ENCODE results near the gene TRIM16. TPM values are rescaled to one million over a fixed set of nuclear protein-coding genes. Genes with fewer than 3 reads are reported as not detected.
"Not testable (repeated sequence)": the region's sequence is repeated elsewhere in the genome, so short reads cannot be mapped to it uniquely, and the experiment has no call there.

The TRIM16 gene
- total RNA-seq, 4 donors from 2014 or later: 102 to 208 (median 167) TPM

DNA sequence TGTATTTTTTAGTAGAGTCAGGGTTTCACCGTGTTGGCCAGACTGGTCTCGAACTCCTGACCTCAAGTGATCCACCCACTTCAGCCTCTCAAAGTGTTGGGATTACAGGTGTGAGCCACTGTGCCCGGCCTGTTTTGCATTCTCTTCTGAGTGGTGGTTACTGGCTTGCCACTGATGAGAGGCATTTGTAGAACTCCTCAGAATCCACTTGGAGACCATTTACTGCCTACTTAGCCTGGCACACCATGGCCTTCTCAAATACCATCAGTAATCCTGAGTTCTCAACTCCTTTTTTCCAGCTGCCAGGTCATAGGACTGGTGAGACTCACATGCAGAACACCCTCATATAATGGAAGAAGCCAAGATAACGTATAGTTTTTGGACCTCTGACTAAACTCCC lies 42.1 kb downstream of the TRIM16 start:
- Histone ChIP-seq H3K4me1 (peaks cover 6 to 40% (median 12%) of the 10 kb centered on the region in 3 donors), H3K36me3 (peaks cover 0 to 34% (median 0%) of the 10 kb centered on the region in 3 donors), H3K27ac (peak overlapping the region in 2 of 4 donors; percentile 50 to 63)
- H3K9me3 ChIP-seq; intact Hi-C loops (cut with DNase I); H3K4me3 ChIP-seq; DNase-seq; H3K27me3 ChIP-seq: not testable (repeated sequence)
- whole genome bisulfite sequencing, 2 donors: 83 to 90% methylated on average over 1 to 2 of the region's 4 CpGs

DNA sequence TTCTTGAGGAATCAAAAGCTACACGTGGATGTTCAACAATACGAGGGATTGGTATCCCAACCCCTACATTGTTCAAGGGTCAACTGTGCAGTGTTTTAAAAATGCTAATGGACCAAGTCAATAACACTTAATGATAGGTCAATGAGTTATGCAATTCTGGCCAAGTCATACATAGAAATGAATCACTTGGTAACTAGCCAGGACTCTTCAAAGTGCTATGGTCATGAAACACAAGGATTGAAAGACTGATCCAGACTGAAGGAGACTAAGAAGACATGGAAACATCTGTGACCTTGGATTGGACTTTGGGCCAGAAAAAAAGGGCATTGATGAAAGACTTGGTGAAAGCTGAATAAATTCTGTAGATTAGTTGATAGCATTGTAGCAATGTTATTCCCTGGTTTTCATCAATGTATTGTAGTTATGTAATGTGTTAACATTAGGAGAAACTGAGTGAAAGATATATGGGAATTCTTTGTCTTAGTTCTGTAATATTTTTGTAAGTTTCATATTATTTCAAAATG lies 53.1 kb downstream of the TRIM16 start:
- intact Hi-C loops (cut with DNase I); H3K9me3 ChIP-seq; H3K27ac ChIP-seq; H3K4me1 ChIP-seq; H3K4me3 ChIP-seq; H3K27me3 ChIP-seq; DNase-seq: not testable (repeated sequence)
- H3K36me3 ChIP-seq: peaks cover 0 to 76% (median 0%) of the 10 kb centered on the region in 3 donors
- 69 to 85% methylated on average over 2 of the region's 2 CpGs for WGBS, 2 donors

DNA sequence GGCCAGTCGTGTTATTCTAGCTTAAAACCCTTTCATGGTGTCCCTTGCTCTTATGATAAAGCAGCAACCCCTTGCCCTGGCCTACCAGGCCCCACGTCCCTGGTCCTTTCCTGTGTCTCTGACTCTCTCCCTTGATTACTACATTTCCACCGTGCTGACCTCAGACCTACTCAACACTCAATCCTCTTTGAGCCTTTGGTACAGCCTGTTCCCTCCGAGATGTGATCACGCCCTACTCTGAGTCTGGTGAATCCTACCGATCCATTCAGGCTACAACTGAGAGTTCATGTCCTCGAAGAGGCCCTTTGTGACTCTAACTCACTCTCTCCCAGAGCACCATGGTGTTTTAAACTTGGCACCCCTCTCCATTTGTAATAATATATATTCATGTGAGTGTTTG lies 54.1 kb downstream of the TRIM16 start:
- Histone ChIP-seq H3K27ac (peak overlapping the region in 2 of 4 donors; percentile 48 to 63), H3K36me3 (peaks cover 0 to 80% (median 0%) of the 10 kb centered on the region in 3 donors)
- H3K4me1 ChIP-seq; intact Hi-C loops (cut with DNase I); H3K4me3 ChIP-seq; H3K27me3 ChIP-seq; H3K9me3 ChIP-seq; DNase-seq: not testable (repeated sequence)
- 83 to 84% methylated on average over 7 of the region's 7 CpGs for WGBS, 2 donors

DNA sequence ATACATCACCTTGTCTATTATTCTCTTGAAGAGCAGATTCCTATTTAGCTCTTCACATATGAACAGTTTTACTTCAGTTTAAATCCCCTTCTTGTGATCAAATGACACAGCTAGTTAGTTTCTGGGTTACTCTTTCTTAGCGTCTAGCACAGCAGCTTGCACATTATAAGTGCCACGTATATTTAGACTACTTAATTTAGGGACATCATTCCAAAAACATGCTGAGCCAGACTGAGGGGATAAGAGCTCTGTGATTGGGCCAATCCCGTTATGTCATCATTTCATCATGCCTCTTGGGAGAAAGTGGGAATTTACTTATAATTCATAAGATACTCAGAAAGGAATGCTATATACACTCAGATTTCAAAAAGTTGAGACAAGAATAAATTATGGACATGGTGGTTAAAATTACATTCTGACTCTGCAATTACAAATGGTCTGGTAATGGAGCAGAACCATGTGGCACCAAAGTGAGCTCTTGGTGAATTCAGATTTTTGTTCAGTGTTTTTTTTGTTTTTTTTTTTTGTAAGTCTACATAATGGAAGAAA lies 60.4 kb downstream of the TRIM16 start:
- not testable (repeated sequence) for DNase-seq
- H3K36me3 ChIP-seq: peaks cover 0 to 35% (median 0%) of the 10 kb centered on the region in 3 donors

DNA sequence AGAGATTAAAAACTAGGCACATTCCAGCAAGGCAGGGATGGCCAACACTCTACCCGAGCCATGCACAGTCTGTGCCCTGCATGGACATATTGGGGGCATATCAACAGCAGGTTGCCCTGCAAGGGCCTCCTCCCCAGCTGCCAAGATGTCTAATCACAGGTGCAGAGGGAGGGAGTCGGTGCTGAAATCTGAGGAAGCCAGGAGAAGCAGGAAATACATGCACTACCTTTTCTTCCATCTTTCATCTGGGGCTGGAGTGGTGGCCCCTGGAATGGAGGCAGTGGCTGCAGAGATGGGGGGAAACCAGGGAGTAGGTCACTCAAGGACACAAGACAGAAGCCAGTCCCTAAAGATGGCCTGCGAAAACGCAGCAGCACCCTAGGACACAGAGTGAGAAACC lies 60.9 kb downstream of the TRIM16 start:
- 87 to 93% methylated on average over 2 of the region's 4 CpGs for WGBS, 2 donors
- intact Hi-C loops (cut with DNase I); DNase-seq; H3K4me1 ChIP-seq; H3K4me3 ChIP-seq; H3K9me3 ChIP-seq; H3K27me3 ChIP-seq: not testable (repeated sequence)
- peak overlapping the region in 1 of 4 donors; percentile 38 for H3K27ac ChIP-seq
- peaks cover 0 to 30% (median 0%) of the 10 kb centered on the region in 3 donors for H3K36me3 ChIP-seq

More for the DNA sequence above, 60.4 kb downstream of the TRIM16 start:
- H3K9me3 ChIP-seq; intact Hi-C loops (cut with DNase I); H3K4me1 ChIP-seq; H3K4me3 ChIP-seq; H3K27me3 ChIP-seq: not testable (repeated sequence)
- WGBS, 2 donors: 83 to 90% methylated on average over 3 of the region's 3 CpGs
- peak overlapping the region in 1 of 4 donors; percentile 38 for H3K27ac ChIP-seq

DNA sequence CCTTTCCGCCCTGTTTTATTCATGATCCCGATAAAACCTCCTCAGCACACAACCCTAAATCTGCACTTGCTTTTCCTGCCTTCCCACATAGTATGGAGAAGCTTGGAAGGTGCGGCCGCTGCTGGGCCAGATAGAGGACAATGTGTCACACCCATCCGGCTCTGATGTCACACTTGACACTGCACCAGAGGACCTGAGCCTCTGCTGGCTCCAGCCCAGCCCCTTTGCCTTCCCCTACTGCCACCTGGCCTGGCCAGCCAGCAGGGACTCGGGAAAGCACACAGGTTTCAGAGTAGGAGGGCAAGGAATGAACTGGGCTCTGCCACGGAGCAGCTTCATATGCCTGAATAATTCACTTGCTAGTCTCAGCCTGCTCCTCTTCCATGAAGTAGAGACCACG lies 62.0 kb downstream of the TRIM16 start:
- H3K4me3 ChIP-seq; DNase-seq; H3K9me3 ChIP-seq; intact Hi-C loops (cut with DNase I); H3K4me1 ChIP-seq; H3K27me3 ChIP-seq: not testable (repeated sequence)
- H3K27ac ChIP-seq: peak overlapping the region in 2 of 4 donors; percentile 48 to 55
- peaks cover 0 to 20% (median 0%) of the 10 kb centered on the region in 3 donors for H3K36me3 ChIP-seq
- WGBS, 2 donors: 71 to 90% methylated on average over 1 to 3 of the region's 8 CpGs

DNA sequence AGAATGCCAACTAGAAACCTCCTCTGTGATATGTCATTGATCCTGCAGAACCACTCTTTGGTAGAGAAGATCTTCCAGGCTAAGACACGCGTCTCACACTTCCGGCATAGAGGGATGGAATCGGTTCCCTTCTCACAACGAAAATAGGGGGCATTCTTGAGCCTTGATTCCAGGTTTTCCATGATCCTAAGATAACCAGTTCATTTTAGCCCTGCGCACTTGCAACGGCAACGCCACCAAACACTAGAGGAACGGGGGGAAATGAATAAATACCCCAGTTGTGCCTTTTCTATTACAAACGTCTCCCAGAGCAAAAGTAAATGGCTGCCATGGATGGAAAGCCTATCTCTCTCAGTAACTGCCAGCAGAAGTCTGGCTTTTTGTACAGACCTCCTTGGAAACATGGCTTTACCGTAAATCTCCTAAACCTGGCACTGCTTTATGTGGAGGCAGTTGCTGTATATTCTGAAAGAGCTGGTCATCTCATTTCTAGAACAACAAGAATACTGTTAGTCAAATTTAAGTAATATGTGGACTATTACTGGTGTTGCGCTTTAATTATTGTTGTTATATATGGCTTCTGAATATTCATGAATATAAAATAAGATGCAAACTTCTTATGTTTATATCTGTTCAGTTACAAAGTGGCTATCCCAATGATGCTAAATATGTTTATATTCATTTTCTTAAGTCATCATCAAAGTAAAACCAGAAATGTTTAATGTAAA lies 64.6 kb downstream of the TRIM16 start, which contains the start of gene FBXW10B:
TSS of gene FBXW10B (minus strand) at position 374 of the 728 bp plus-strand sequence. CDS start at position 182, 192 bp downstream.
- H3K4me1 ChIP-seq; H3K36me3 ChIP-seq; H3K27me3 ChIP-seq; H3K9me3 ChIP-seq; DNase-seq; intact Hi-C loops (cut with DNase I): not testable (repeated sequence)
- Histone ChIP-seq H3K4me3 (peak within 1 kb of the TSS in 2 of 4 donors; percentile 20 to 45), H3K27ac (peak within 1 kb of the TSS in 2 of 4 donors; percentile 44 to 49)
- WGBS, 2 donors: 52 to 68% methylated on average over 3 to 11 of the region's 12 CpGs

DNA sequence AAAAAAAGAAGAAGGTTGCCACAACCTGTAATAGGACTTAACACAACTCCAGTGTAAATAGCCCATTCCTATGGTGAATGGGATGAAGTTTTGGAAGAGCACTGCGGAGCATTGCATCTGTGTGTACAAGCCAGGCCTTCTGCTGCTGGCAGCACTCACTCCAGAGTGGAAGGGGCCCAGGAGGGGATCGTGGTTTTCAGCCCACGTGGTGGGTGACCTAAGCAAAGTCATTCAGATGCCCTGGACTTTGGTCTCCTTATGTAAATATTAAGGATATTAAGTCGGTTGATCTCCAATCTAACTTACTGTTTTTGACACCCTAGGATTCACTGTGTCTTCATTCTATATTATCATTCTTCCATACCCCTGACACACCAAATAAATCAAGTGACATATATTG lies 67.3 kb downstream of the TRIM16 start:
- H3K27me3 ChIP-seq; H3K4me3 ChIP-seq; H3K36me3 ChIP-seq; H3K27ac ChIP-seq; H3K4me1 ChIP-seq; intact Hi-C loops (cut with DNase I); DNase-seq; H3K9me3 ChIP-seq: not testable (repeated sequence)
- 31 to 48% methylated on average over 3 to 4 of the region's 4 CpGs for whole genome bisulfite sequencing, 2 donors

DNA sequence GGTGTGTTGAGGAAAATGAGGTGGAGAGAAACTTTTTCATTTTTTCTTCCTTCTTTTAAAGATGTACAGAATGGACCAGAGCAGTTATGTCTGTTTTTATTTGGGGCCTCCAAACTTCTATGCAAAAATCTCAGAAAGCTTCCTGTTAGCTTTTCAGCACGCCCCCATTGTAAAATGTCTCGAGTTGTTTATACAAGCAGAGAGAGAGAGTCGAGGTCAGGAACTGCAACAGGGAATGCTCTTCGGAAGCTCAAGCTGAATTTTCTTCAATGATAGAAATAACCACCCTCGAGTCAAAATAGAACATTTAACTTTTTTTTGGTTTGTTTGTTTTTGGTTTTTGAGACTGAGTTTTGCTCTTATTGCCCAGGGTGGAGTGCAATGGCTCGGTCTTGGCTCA lies 68.3 kb downstream of the TRIM16 start:
- DNase-seq; H3K9me3 ChIP-seq; H3K4me1 ChIP-seq; intact Hi-C loops (cut with DNase I); H3K36me3 ChIP-seq; H3K27ac ChIP-seq; H3K27me3 ChIP-seq; H3K4me3 ChIP-seq: not testable (repeated sequence)
- WGBS, 2 donors: 53 to 62% methylated on average over 6 of the region's 6 CpGs

DNA sequence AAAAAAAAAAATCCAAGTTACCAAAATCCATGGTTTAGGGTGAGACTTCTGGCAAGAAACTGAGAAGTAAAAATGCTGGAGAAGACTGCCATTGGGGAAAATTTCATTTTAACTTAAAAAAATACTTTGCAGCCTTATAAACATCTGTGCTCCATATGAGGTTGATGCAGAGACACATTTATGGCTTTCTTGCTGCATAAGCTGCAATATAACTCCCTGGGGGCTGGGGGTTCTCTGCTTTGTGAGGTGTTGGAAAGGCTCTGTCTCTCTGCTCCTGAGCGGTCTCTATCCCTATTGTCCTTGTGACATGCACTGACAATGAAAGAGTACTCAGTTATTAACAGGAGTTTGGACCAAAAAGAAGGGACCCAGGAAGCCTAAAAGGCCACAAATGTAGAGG lies 71.0 kb downstream of the TRIM16 start:
- 83% methylated on average over 1 of the region's 1 CpG; no CpG with 5 or more reads in 1 of the 2 donors for WGBS, 2 donors
- intact Hi-C loops (cut with DNase I); H3K4me3 ChIP-seq; H3K36me3 ChIP-seq; H3K27ac ChIP-seq; DNase-seq; H3K27me3 ChIP-seq; H3K9me3 ChIP-seq; H3K4me1 ChIP-seq: not testable (repeated sequence)

DNA sequence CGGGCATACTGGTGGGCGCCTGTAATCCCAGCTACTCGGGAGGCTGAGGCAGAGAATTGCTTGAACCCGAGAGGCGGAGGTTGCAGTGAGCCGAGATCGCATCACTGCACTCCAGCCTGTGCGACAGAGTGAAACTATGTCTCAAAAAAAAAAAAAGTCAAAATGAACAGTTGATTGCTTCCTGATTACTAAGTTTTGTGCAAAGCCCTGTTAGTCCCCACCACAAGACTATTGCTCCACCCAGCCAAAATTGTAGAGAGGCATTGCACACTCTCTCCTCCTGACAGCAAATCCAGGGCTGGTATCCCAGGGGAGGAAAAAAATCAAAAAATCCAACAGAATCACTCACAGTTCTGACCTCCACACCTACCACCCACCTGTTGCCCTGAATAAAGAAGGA lies 91.2 kb downstream of the TRIM16 start:
- H3K27ac ChIP-seq; intact Hi-C loops (cut with DNase I); H3K36me3 ChIP-seq; H3K4me3 ChIP-seq; H3K9me3 ChIP-seq; H3K27me3 ChIP-seq; DNase-seq: not testable (repeated sequence)
- 60 to 77% methylated on average over 1 to 7 of the region's 8 CpGs for WGBS, 2 donors
- peaks cover 0 to 11% (median 0%) of the 10 kb centered on the region in 3 donors for H3K4me1 ChIP-seq

DNA sequence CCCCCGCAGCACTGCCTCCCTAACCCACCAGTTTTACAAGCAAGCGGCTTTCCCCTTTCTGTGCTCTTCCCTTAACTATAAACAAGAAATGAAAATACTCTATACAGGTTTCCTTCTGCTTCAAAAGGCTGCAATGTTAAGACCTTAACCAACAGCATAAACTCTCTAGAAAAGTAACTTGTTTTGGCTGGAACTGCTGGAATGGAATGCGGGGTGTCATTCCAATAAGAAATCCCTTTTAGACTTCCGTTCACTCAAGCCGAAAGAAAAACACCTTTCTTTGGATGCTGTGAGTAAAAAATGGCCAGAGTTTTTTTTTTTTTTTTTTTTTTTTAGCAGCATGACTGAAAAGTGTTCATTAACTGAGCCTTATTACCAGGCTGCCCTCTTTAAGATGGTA lies 92.1 kb downstream of the TRIM16 start:
- intact Hi-C loops (cut with DNase I); H3K27me3 ChIP-seq; DNase-seq; H3K36me3 ChIP-seq; H3K27ac ChIP-seq; H3K9me3 ChIP-seq; H3K4me3 ChIP-seq: not testable (repeated sequence)
- H3K4me1 ChIP-seq: peaks cover 0 to 11% (median 0%) of the 10 kb centered on the region in 3 donors
- 19 to 29% methylated on average over 5 of the region's 5 CpGs for WGBS, 2 donors

DNA sequence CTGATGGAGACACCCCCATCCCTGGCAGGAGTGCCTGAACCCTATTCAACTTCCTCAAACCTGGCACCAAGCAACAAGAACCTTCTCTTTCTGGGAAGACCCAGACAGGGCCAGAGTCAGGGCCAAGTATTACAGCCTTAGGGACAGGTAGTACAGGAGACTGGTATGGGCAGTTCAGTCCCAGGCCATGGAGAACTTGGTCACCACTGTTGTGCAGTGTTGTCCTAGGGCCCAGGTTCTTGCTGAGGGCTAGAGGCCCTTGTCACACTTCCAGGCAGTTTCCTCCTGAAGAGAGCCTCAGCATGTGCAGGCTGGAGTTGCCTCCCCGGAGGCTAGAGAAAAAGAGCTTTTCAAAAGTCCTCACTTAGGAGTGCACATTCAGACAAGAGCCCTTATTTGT lies 93.3 kb downstream of the TRIM16 start:
- intact Hi-C loops (cut with DNase I); H3K9me3 ChIP-seq; H3K27ac ChIP-seq; H3K4me3 ChIP-seq; H3K36me3 ChIP-seq; DNase-seq; H3K27me3 ChIP-seq: not testable (repeated sequence)
- WGBS, 2 donors: no CpG with 5 or more reads among the region's 1 CpG
- H3K4me1 ChIP-seq: peaks cover 0 to 11% (median 0%) of the 10 kb centered on the region in 3 donors

All from esophagus squamous epithelium (tissue), 5 donors.